ENCODE measurements around the gene KLK8. TPM values are rescaled to one million over a fixed set of nuclear protein-coding genes. Genes with fewer than 3 reads are reported as not detected.

KLK8 gene
- total RNA-seq, 1 donor from 2014 or later, result 3.1 TPM

DNA sequence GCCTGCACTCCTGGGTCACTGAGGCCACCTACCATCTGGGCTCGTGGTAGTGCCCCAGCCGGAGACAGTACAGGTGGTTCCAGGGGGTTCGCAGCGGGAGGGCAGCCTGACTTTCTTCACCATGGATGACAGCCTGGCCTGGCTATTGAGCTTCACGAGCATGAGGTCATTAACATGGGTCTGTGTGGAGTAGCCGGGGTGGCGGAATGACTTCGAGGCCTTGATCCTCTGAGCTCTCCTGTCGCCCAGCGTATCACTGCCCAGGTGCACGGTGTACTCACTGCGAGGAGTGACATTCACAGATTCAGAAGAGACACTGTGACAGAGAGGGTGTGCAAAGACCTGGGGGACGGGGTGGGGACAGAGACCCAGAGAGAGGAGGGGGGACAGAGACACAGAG, 21.2 kb downstream of the KLK8 start:
- DNase-seq (ENCODE audit: low read depth), result no peak
- Histone ChIP-seq H3K4me3 (ENCODE audit: low read depth, low read length) (no peak overlapping the region), H3K36me3 (ENCODE audit: control insufficient read depth, insufficient read depth, low read length) (no peaks in the 10 kb centered on the region), H3K27me3 (ENCODE audit: control insufficient read depth, insufficient read depth, low read length) (peaks cover 2% of the 10 kb centered on the region)
- no peak for TF ChIP-seq CTCF (IDR thresholded peaks at IDR 0.05; ENCODE audit: insufficient read depth, low read length, poor library complexity, severe bottlenecking)

- Histone ChIP-seq H3K36me3 (ENCODE audit: control insufficient read depth, insufficient read depth, low read length) (no peaks in the 10 kb centered on the region), H3K4me3 (ENCODE audit: low read depth, low read length) (no peak overlapping the region), H3K27me3 (ENCODE audit: control insufficient read depth, insufficient read depth, low read length) (peaks cover 2% of the 10 kb centered on the region)
- no peak for TF ChIP-seq CTCF (IDR thresholded peaks at IDR 0.05; ENCODE audit: insufficient read depth, low read length, poor library complexity, severe bottlenecking)
- DNase-seq (ENCODE audit: low read depth), result no peak
Observed at GRCh38 chr19:50979758-50980157, 21.6 kb downstream of the KLK8 start.

GRCh38 chr19:50978772-50979390, 22.5 kb downstream of the KLK8 start:
- no peaks in the 10 kb centered on the region for H3K36me3 ChIP-seq (ENCODE audit: control insufficient read depth, insufficient read depth, low read length)
- no peak for DNase-seq (ENCODE audit: low read depth)
- no peak for TF ChIP-seq CTCF (IDR thresholded peaks at IDR 0.05; ENCODE audit: insufficient read depth, low read length, poor library complexity, severe bottlenecking)
- H3K4me3 ChIP-seq (ENCODE audit: low read depth, low read length), result no peak overlapping the region
- peaks cover under 1% of the 10 kb centered on the region for H3K27me3 ChIP-seq (ENCODE audit: control insufficient read depth, insufficient read depth, low read length)

DNA sequence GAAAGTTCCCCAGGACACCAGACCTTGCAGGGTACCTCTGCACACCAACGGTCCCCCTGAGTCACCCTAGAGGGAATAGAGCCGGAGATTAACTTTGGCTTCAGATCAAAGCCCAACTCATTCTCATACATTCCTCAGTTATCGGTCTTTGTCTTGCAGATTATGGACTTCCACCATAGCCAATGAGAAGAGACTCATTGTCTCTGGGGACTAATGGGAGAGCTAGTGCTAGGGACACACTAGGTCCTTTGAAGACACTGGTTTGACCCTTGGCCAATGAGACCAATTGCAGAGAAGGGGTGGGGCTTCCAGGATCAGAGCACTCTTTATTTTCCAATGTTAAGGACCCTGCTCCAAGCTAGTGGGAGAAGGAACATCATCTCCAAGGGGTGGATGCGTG, 23.8 kb downstream of the KLK8 start:
- no peaks in the 10 kb centered on the region for H3K27me3 ChIP-seq (ENCODE audit: control insufficient read depth, insufficient read depth, low read length)
- no peak for TF ChIP-seq CTCF (IDR thresholded peaks at IDR 0.05; ENCODE audit: insufficient read depth, low read length, poor library complexity, severe bottlenecking)
- no peak overlapping the region for H3K4me3 ChIP-seq (ENCODE audit: low read depth, low read length)
- no peaks in the 10 kb centered on the region for H3K36me3 ChIP-seq (ENCODE audit: control insufficient read depth, insufficient read depth, low read length)
- DNase-seq (ENCODE audit: low read depth), result no peak

- no peak overlapping the region for H3K4me3 ChIP-seq (ENCODE audit: low read depth, low read length)
- H3K36me3 ChIP-seq (ENCODE audit: control insufficient read depth, insufficient read depth, low read length), result no peaks in the 10 kb centered on the region
- TF ChIP-seq CTCF (IDR thresholded peaks at IDR 0.05; ENCODE audit: insufficient read depth, low read length, poor library complexity, severe bottlenecking), result no peak
- no peak for DNase-seq (ENCODE audit: low read depth)
- H3K27me3 ChIP-seq (ENCODE audit: control insufficient read depth, insufficient read depth, low read length), result no peaks in the 10 kb centered on the region
Observed at GRCh38 chr19:50975766-50976165, 25.6 kb downstream of the KLK8 start.
